ENCODE measurements around the gene LILRB2. TPM values are rescaled to one million over a fixed set of nuclear protein-coding genes. Genes with fewer than 3 reads are reported as not detected.

LILRB2 gene
- polyA plus RNA-seq, 1 of the 3 experiments (the other 2 are of a cell fraction), result not detected

- no peak for TF ChIP-seq FOXJ3 (CRISPR knock-in tag; IDR thresholded peaks at IDR 0.05)
- no peak for TF ChIP-seq MAX (IDR thresholded peaks at IDR 0.05; ENCODE audit: low read depth)
- TF ChIP-seq ZBTB33 (IDR thresholded peaks at IDR 0.05; ENCODE audit: borderline replicate concordance, low read depth), result no peak
- H3K9me2 ChIP-seq, result no peaks in the 10 kb centered on the region
- CTCF ChIA-PET, result no interaction called here
Observed at GRCh38 chr19:54302257-54302656, 21.3 kb upstream of the LILRB2 start.

GRCh38 chr19:54299515-54299914, 18.6 kb upstream of the LILRB2 start:
- Histone ChIP-seq H3K9me3 (no peaks in the 10 kb centered on the region), H3K9ac (no peak overlapping the region), H3K4me1 (ENCODE audit: control insufficient read depth in 1 of 2, insufficient read depth in 2 of 2, low read depth in 1 of 2, low read length in 1 of 2) (no peaks in the 10 kb centered on the region), H3K4me2 (no peak overlapping the region), H3K27ac (ENCODE audit: low read depth in 2 of 2, low read length in 1 of 2) (no peak overlapping the region), H3F3A (replicated peaks; ENCODE audit: insufficient read depth) (no peaks in the 10 kb centered on the region), H3K79me2 (ENCODE audit: insufficient read depth) (no peaks in the 10 kb centered on the region), H2AFZ (ENCODE audit: low read depth) (no peak overlapping the region), H4K20me1 (ENCODE audit: insufficient read depth) (no peaks in the 10 kb centered on the region), H3K36me3 (replicated peaks in 1 of 2; ENCODE audit: control insufficient read depth in 1 of 2, insufficient read depth in 2 of 2, low read length in 1 of 2) (no peaks in the 10 kb centered on the region), H3K9me2 (no peaks in the 10 kb centered on the region), H3K4me3 (ENCODE audit: low read depth in 2 of 2, low read length in 1 of 2) (no peak overlapping the region), H3K27me3 (ENCODE audit: insufficient read depth) (peaks cover 39% of the 10 kb centered on the region)
- ChIA-PET CTCF (no interaction called here), POLR2A (no interaction called here)
- no peak for TF ChIP-seq NRF1 (IDR thresholded peaks at IDR 0.05; ENCODE audit: low read depth, low read length)
- no peak for TF ChIP-seq ELF1 (IDR thresholded peaks at IDR 0.05)
- TF ChIP-seq JUND (IDR thresholded peaks at IDR 0.05), result no peak
- TF ChIP-seq SMC3 (IDR thresholded peaks at IDR 0.05; ENCODE audit: low read depth, low read length), result no peak
- TF ChIP-seq GATA2 (CRISPR knock-in tag; IDR thresholded peaks at IDR 0.05), result no peak
- TF ChIP-seq ZBTB33 (IDR thresholded peaks at IDR 0.05; ENCODE audit: borderline replicate concordance, low read depth), result no peak
- TF ChIP-seq NFIC (IDR thresholded peaks at IDR 0.05; ENCODE audit: borderline replicate concordance), result no peak
- TF ChIP-seq USF1 (IDR thresholded peaks at IDR 0.05; ENCODE audit: borderline replicate concordance, low read depth), result no peak
- TF ChIP-seq YY1 (IDR thresholded peaks at IDR 0.05; ENCODE audit: low read depth), result no peak
- no peak for TF ChIP-seq RFX5 (IDR thresholded peaks at IDR 0.05; ENCODE audit: low read length)
- TF ChIP-seq EZH2phosphoT487 (IDR thresholded peaks at IDR 0.05; ENCODE audit: borderline replicate concordance, low read depth), result no peak
- TF ChIP-seq CHD2 (IDR thresholded peaks at IDR 0.05; ENCODE audit: low read length, partially characterized antibody), result no peak
- TF ChIP-seq FOXM1 (IDR thresholded peaks at IDR 0.05; ENCODE audit: low read depth), result no peak
- no peak for TF ChIP-seq FOXJ3 (CRISPR knock-in tag; IDR thresholded peaks at IDR 0.05)
- no peak for TF ChIP-seq RXRA (IDR thresholded peaks at IDR 0.05; ENCODE audit: borderline replicate concordance, low read depth)
- no peak for TF ChIP-seq EP300 (IDR thresholded peaks at IDR 0.05; ENCODE audit: borderline replicate concordance in 1 of 2, low read depth in 1 of 2, low read length in 1 of 2)
- no peak for TF ChIP-seq USF2 (IDR thresholded peaks at IDR 0.05; ENCODE audit: borderline replicate concordance, low read depth, low read length)
- TF ChIP-seq TEAD4 (IDR thresholded peaks at IDR 0.05; ENCODE audit: borderline replicate concordance, insufficient read depth), result no peak
- no peak for TF ChIP-seq PBX3 (IDR thresholded peaks at IDR 0.05)
- no peak for DNase-seq
- WGBS (ENCODE audit: low lambda C conversion rate), result 4% methylated on average over 5 of the region's 5 CpGs

More at GRCh38 chr19:54302257-54302656, 21.3 kb upstream of the LILRB2 start:
- WGBS (ENCODE audit: low lambda C conversion rate), result 7% methylated on average over 4 of the region's 4 CpGs
- H3K4me3 ChIP-seq (ENCODE audit: low read depth in 2 of 2, low read length in 1 of 2), result no peak overlapping the region
- no peaks in the 10 kb centered on the region for H3K9me3 ChIP-seq
- no peaks in the 10 kb centered on the region for H3F3A ChIP-seq (replicated peaks; ENCODE audit: insufficient read depth)
- H3K4me1 ChIP-seq (ENCODE audit: control insufficient read depth in 1 of 2, insufficient read depth in 2 of 2, low read depth in 1 of 2, low read length in 1 of 2), result no peaks in the 10 kb centered on the region
- POLR2A ChIA-PET, result no interaction called here
- H3K79me2 ChIP-seq (ENCODE audit: insufficient read depth), result no peaks in the 10 kb centered on the region
- no peak for DNase-seq
- no peaks in the 10 kb centered on the region for H4K20me1 ChIP-seq (ENCODE audit: insufficient read depth)
- no peak overlapping the region for H3K27ac ChIP-seq (ENCODE audit: low read depth in 2 of 2, low read length in 1 of 2)
- no peak overlapping the region for H2AFZ ChIP-seq (ENCODE audit: low read depth)
- H3K4me2 ChIP-seq, result no peak overlapping the region
- H3K9ac ChIP-seq, result no peak overlapping the region
- peaks cover 29% of the 10 kb centered on the region for H3K27me3 ChIP-seq (ENCODE audit: insufficient read depth)
- H3K36me3 ChIP-seq (replicated peaks in 1 of 2; ENCODE audit: control insufficient read depth in 1 of 2, insufficient read depth in 2 of 2, low read length in 1 of 2), result no peaks in the 10 kb centered on the region
